HG03103 (cell line): ENCODE results near the gene NELFB.

ENCODE experiments used
- ATAC-seq: cut with Tn5 transposase; IDR thresholded peaks from one replicate; pipeline ENCODE4 v1.9.1; 2021; ENCODE audit warnings: low read depth; ENCODE audit not compliant: unreplicated experiment

NELFB gene

DNA sequence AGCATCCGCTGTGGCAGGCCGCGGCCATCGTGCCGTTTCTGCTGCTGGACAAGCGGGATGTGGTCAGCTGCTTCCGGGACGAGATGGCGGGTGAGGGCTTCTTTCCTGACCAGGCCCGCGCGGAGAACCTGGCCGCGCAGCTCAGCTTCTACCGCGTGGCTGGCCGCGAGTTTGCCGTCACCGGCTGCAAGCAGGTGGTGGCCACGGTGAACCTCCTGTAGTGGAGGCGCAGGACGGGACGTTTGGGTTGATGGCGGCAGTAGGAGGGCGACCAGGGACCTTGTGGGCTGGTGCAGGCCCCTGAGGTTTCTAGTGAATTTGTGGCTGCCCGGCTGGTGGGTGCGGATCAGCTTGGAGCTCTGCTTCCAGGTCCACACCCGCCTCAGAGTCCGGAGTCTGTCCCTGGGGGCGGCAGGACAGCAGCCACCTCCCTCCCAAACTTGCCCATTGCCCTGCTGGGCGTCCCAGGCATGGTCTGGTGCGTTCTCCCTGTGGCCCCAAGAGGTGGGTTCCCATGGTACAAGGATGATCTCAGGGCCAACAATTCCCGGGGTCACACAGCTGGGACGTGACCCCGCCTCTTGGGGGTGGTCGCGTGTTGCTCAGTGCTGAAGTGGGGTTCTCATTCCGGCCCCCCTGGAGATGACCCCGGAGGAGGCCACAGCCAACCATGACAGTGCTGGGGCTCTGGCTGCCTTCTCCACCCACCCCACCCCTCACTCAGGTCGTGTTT is 24.8 kb downstream of the NELFB start:
- ATAC-seq = no peak

DNA sequence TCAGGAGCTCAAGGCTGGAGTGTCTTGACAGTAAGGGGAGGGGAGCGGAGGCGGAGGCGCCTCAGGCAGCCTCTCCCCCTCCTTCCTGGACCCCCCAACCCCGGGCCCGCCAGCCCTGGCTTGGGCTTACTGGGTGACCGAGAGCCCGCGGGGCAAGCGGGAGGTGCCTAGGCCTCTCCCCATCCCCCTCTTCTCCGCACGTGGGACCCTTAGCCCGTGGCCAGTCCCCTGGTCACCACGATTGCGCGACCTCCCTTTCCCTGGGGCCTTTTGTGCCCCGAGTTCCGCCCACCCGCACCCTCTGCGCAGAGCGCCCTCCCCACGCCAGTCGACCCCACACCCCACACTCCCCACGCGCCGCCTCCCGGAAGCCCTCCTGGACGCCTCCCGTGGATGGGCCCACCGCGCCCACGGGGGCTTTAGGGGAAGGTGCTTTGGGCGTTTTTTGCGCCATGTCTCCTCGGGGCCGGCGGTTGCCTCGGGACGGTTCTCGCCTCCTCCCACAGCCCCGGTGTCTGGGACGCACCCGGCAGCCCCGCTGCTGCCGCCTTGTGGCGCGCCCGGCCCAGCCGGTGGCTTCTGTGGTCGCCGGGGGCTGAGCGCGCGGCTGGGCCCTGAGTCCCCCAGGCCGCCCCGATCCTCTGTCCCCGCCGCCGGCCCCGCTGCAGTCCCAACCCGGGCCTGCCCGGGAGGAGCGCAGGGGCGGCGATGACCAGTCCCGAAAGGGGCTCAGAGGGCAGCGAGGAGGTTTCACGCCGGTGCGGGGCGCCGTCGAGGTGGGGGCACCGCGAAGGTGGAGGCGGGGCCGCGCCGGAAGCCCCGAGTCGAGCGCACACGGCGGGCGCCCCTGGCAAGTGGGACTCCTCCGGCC is 25.6 kb downstream of the NELFB start:
- ATAC-seq = no peak

DNA sequence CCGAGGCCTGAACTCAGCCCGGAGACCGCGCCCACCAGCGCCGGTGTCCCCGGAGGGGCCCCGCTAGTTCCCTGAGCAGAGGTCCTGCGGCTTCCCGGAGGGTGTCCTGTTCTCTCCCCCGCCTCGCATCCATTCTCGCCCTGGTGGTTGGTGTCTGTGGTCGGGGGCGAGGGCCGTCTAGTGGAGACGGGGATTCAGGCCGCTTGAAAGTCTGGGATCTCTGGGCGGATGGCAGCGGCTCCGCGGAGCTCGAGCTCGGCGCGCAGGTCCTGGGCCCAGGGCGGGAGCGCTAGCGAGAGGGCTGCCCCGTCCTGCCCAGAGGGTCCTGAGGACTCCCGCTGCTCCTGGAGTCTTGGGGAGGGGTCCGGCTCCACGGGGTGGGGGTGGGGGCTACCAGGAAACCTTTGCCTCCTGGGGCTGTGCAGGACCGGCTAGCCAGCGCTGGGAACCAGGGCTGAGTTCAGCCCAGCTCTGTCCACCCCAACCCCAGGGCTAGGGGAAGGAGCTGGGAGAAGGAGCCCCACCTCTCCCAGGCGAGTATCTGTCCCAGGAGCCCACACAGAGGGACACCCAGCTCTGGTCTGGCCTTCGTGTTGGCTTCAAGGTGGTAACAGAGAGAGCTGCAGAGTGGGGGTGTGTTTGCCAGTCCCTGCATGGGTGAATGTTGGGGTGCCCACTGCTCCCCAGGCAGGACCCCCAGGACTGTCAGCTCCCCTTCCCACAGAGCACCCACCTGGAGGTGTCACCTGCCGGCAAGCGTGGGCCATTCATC is 26.4 kb downstream of the NELFB start:
- no peak for ATAC-seq

DNA sequence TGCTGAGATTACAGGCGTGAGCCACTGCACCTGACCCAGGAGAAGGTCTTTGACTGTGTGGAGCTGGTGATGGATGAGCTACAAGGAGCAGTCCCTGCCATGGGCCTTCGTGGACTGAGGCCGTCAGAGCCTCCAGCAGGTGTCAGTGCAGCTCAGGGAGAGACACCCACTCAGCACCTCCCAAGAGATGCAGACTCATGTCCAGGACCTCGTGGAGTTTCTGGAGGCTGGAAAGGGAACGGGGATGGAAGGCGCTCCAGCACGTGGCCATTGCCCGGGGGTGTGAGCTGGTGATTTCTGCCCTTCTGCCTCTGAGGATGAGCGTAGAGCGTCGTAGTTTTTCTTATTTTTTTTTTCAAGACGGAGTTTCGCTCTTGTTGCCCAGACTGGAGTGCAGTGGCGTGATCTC is 31.9 kb downstream of the NELFB start:
- no peak for ATAC-seq

DNA sequence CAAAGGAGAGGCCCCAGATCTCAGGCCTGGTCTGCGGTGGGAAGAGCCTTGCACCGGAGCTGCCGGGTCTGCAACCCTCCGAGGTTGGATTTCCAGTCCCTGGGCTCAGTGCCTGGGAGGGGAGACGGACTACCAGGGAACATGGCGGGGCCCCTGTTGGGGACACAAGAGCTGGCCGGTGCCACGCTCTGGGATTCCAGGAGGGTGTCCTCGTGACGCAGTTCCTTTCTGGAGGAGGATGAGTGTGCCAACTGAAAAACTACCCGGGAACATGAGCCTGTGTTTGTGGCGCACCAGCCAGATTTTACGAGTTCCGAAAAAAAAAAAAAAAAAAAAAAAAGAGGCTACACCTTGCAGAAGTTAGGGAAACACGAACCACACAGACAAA is 38.0 kb downstream of the NELFB start:
- no peak for ATAC-seq

DNA sequence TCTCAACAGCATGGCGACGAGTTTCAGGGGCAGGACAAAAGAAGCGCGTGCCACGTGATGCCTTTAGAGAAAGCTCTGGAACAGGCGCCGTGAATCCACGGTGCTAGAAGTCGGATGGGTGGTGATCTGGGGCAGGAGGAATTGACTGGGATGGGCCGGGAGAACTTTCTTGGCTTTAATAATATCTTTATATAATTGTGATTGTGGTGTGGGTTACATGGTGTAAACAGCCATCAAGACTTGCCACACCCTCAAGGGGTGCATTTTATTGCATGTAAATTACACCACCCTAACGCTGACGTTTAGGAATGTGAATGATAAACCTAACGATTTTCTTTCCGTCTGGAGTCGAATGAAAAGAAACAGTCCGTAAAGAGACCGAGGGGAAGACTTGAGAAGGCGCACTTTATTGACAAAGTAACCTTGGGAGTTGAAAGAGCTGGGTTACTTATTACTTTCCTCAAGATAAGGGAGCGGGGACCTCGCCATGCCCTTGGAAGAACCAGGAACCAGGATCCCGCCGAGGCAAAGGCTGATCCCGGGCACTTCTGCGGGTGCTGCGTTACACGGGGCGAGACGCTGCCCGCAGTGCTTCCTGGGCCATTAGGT is 38.5 kb downstream of the NELFB start:
- no peak for ATAC-seq

DNA sequence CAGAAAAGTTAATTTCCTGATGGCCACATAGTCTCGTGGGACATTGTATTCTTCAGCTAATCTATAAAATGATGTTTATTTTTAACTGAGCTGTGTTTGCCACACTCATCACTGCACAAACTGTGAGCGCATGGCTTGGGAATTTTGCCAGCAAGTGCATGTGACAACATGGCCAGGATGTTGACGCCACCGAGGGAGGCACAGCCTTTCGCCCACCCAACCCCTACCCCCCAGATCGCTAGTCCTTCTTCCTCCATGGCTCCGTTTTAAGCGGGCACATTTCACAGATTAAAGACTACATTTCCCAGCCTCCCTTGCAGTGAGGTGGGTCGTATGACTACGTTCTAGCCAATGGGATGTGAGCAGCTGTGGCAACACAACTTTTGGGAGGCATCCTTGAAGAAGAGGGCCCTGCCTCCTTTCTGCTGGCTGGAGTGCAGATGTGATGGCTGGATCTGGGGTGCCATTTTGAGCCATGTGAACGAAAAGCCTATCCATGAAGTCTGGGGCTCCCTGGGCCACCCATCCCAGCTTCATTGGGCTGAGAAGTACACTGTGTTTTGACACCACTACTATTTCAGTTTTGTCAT is 39.1 kb downstream of the NELFB start:
- no peak for ATAC-seq

DNA sequence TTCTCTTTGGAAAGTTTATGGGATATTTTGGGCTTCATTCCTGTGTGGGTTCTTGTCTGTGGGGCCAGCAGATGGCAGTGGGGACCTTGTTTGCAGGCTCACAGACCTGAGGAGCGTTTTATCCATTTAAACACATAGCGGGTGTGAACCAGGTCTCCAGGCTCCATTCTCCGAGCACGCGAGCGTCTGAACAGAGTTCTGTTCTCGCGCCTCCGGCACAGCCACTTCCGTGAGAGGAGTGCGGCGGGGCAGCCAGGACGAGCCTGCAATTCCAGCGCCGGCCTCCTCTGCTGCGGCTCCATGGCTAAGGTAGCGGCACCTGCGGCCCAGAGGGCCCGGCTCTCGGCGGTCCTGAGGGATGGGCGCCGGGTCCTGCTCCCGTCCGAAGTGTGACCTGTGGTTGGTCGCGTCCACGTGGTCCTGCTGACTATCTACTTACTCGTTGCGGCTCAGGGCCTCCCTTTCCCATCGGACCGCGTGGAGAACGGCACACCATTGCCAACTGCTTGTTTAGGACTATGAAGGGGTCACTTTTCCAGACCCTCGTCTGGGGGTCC is 39.6 kb downstream of the NELFB start:
- ATAC-seq = no peak

DNA sequence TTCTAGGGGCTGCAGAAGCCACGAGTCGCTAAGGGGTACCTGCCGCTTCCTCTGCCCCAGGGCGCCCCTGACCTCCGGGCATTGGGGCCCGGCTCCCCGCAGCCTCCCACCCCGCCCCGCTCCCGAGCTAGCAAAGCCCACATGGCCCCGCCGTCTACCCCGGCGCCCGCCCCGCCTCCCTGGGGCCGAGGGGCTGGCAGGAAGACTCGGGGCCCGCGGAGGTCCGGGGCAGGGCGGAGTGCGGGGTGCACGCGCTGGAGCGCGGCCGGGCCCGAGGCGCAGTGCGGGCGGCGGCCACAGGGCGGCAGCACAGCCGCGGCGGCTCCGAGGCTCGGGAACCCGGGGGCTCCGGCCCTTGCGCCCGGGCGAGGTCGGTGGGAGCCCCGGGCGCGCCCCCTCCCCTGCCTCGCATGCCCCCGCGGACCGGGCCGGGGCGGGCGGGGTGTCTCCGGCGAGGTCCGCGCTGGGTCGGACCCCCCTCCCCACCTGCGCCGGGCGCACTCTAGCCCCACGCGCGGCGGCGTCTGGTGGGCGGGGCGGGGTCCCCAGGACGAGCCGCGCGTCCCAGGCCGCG is 40.2 kb downstream of the NELFB start:
- no peak for ATAC-seq

DNA sequence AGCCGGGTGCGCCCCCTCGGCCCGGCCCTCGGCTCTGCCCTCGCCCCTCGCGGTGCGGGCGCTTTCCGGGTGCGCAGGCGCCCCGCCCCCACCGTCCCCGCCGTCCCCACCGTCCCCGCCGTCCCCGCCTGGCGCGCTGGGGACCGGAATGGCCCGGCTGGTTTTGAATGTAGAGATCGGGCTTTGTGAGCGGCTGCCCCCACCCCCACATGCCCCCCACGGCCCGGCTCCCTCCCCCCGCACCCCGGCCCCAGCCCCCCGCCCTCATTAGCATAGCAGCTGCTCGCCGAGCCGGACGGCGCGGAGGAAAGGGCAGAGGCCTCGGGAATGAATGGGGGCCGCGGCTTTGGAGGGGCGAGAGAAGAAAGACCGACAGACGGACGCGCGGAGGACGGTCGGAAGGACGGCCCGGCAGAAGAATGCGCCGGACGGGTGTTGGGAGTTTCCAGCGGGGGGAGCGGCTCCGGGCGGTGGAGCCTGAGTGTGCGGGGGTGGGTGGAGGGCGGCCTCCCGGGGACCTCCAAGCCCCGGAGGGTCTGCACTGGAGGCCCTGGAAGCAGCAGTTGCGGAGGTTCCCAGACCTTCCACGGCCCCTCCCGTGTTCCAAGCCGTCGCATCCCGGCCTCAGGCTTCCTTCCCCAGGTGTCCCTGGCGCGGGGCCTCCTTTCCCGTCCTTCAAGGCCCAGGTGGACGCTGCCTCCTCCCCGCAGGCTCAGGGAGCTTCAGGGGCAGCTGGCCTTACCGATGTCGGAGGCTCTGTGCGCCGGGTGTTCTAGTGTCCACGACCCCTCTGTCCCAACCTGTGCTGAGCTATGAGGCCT is 40.9 kb downstream of the NELFB start:
- no peak for ATAC-seq

DNA sequence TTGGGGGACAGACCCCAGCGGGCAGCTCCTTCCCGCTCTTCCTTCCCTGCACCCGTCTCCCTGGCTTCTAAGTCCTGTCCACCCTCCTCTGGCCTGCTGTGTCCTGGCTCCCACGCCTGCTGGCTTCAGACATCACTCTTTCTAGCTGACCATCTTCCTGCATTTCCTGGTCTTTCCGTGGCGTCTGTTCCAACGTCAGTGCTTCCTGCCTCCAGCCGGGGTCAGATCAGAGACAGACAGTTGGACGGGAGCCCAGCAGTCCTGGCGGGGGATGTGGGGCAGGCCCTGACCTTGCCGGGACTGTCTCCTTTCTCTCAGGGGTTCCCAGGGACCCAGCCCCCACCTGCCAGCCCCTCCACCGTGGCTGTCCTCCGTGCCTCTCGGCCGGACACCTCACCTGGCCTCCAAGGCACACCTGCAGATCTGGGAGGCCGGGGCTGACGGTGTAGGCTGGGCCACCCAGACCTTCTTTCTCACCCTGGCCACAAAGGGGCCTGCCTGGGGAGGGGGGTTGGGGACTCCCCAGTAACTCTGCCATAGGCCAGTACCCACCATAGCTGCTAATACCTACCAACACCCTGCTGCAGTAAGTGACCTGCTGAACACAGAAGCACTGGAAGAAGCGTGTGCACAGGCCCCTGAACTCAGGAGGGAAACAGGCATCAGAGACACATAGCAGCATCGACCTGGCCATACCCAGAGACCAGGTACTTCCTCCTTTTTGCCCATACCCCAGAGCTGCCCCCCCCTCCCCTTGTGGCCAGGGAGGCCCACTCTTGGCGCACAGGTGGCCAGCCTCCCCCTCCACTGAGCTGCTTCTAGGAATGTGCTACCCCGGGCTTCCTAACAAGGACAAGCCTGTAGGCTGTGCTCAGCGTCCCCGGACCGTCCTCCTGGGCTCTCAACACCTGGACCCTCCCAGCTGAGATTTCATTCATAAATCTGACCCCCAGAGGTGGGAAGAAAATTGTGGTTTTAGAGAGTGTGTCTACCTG is 41.8 kb downstream of the NELFB start:
- ATAC-seq = no peak

DNA sequence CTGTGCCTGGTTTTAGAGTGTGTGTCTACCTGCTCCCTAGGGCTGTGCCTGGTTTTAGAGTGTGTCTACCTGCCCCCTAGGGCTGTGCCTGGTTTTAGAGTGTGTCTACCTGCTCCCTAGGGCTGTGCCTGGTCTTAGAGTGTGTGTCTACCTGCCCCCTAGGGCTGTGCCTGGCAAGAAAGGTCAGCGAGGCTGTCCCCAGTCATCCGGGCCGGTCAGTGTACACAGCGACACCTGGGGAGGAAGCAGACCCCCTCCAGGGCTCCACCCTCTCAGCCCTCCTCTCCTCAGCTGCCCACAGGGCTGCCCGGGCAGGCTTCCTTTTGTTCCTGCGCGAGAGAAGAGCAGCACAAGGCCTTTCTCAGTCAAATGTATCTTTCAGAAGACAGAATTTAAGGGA is 42.8 kb downstream of the NELFB start:
- no peak for ATAC-seq

DNA sequence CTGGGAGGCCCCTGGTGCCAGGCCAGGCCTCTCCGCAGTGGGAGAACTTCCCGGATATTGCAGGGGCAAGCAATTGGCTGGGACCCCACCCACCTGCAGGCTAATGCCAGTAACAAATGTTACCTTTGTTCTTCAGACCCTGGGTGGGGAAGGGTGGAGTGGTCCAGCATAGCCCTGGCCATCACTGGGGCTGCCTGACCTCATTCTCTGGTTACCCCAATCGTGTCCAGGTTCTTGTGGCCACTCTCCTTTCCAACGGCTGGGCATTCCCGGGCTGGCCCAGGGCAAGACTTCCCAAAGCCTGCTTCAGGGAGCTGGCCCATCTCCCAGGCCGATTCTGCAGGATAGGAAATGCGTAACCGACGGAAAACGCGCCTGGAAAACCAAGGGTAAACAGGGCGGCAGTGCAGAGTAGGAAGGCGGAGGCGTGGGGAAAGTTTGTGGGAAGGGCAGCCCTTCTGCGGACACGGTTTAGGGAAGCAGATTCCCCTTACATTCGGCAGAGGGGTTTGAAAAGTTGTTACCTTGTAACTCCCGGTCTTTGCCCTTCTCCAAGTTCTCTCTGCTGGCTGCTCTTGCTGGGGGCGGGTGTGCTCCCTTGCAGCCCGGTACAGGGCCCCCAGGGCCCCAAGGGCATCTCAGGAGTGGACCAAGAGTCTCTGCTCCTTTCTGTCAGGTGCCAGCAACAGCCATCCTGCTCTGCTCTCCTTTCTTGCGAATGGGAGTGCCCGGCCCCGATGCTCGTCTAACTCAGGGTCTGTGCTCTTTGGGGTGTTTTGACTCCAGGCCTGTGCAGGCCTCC is 43.5 kb downstream of the NELFB start:
- ATAC-seq = no peak

DNA sequence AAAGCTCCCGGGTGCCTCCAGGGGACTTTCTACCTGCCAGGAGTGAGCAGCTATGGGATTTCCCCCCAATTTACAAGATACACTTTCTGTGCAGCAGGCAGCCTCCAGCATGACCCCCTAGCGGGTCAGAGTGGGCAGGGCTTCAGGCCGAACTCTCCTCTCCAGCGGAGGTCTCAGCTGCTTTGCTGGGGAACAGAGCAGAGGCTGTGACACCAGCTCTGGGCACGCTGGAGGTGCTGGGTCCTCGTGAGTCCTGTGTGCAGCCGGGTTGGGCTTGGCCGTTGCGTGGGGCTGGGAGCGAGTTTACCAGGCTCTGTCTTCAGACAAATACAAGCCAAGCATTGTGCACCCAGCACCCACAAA is 44.1 kb downstream of the NELFB start:
- no peak for ATAC-seq

DNA sequence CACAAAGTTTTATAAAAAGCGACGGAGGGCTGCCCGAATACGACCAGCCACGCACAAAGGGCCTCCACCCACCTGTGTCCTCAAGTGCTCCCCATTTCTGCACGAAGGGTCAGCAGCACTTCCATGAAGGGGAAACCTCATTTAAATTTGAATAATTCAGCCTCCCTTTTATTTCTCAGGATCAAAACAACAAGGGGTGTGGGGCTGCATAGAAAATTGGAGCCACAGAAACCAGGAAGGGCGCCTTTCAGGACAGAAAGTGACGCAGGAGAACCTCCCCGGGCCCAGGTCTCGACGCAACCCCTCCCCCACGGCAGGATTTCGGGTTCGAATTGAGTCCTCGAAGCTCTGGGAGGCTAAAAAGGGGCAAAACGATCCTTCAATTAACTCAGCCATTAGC is 44.8 kb downstream of the NELFB start:
- ATAC-seq = no peak

DNA sequence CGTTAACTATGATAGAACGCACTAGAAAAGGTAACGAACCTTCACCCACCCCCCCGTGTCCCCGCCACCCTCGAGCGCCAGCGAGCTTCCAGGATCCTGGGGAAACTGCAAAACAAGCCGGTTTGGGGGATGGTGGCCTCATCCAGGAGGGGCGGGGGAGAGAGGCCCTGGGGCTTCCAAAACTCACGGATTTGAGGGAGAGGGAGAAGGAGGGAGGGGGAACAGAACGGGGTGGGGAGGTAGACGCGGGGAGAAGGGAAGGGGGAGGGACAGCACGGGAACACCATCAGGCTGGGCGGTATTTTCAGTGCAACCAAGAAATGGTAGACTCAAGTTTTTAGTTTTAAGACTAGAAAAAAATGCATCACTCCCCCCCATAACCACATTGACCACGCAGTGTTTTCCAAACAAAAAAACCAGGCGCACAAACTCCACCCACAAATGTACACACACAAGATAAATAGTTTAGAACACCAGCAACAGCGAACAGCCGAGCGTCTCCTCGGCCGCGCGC is 45.5 kb downstream of the NELFB start:
- no peak for ATAC-seq
